Measurements from ENCODE around the gene MAML3.

The MAML3 gene

GRCh38 chr4:139851133-139851532 is 302.9 kb downstream of the MAML3 start:
- no peak for DNase-seq

GRCh38 chr4:139849219-139849618 is 304.8 kb downstream of the MAML3 start:
- no peak for DNase-seq

GRCh38 chr4:139848028-139848427 is 306.0 kb downstream of the MAML3 start:
- DNase-seq, result no peak

GRCh38 chr4:139847602-139848001 is 306.4 kb downstream of the MAML3 start:
- no peak for DNase-seq

GRCh38 chr4:139846766-139847165 is 307.2 kb downstream of the MAML3 start:
- no peak for DNase-seq

GRCh38 chr4:139845453-139846093 is 308.4 kb downstream of the MAML3 start:
- DNase-seq, result no peak

GRCh38 chr4:139844459-139845036 is 309.4 kb downstream of the MAML3 start:
- no peak for DNase-seq

- no peak for DNase-seq
These were observed 309.9 kb downstream of the MAML3 start for GRCh38 chr4:139844057-139844456.

GRCh38 chr4:139843641-139844040 is 310.3 kb downstream of the MAML3 start:
- DNase-seq, result no peak

- DNase-seq, result no peak
These were observed 312.4 kb downstream of the MAML3 start for GRCh38 chr4:139841464-139842195.

GRCh38 chr4:139840773-139841172 is 313.2 kb downstream of the MAML3 start:
- no peak for DNase-seq

- no peak for DNase-seq
These were observed 314.5 kb downstream of the MAML3 start for GRCh38 chr4:139839403-139840031.

GRCh38 chr4:139838811-139839210 is 315.2 kb downstream of the MAML3 start:
- DNase-seq, result no peak

- DNase-seq, result no peak
These were observed 319.0 kb downstream of the MAML3 start for GRCh38 chr4:139834981-139835391.

GRCh38 chr4:139834226-139834662 is 319.7 kb downstream of the MAML3 start:
- peak in 1 of 56 donors; percentile 8 for DNase-seq

- no peak for DNase-seq
These were observed 320.7 kb downstream of the MAML3 start for GRCh38 chr4:139833151-139833910.

- no peak for DNase-seq
These were observed 324.9 kb downstream of the MAML3 start for GRCh38 chr4:139828966-139829664.

GRCh38 chr4:139826426-139826825 is 327.6 kb downstream of the MAML3 start:
- no peak for DNase-seq

GRCh38 chr4:139825523-139826014 is 328.4 kb downstream of the MAML3 start:
- no peak for DNase-seq

GRCh38 chr4:139824882-139825522 is 329.0 kb downstream of the MAML3 start:
- no peak for DNase-seq
